Activated CD4-positive, alpha-beta T cell treated with anti-CD3 and anti-CD28 coated beads, Interleukin-2, amount 50 U/mL, for 16 hours (primary cell): ENCODE results near the gene ABCC10.
A peak's percentile ranks its signal among the peaks of the same experiment; 100 is the strongest.
"Not testable (repeated sequence)": the region's sequence is repeated elsewhere in the genome, so short reads cannot be mapped to it uniquely, and the experiment has no call there.

Experiments
- DNase-seq: peaks from one replicate; pipeline ENCODE4 v3.0.0-alpha.2; 2020

The ABCC10 gene

GRCh38 chr6:43450699-43451131, 23.4 kb downstream of the ABCC10 start:
- DNase-seq: no peak

GRCh38 chr6:43451348-43451747, 24.0 kb downstream of the ABCC10 start:
- no peak for DNase-seq

- no peak for DNase-seq
Observed at GRCh38 chr6:43451939-43452338, 24.6 kb downstream of the ABCC10 start.

- DNase-seq: no peak
Observed at GRCh38 chr6:43452896-43453295, 25.6 kb downstream of the ABCC10 start.

GRCh38 chr6:43453831-43454230, 26.5 kb downstream of the ABCC10 start:
- no peak for DNase-seq

GRCh38 chr6:43454290-43454695, 27.0 kb downstream of the ABCC10 start:
- DNase-seq: peak; percentile 63

- no peak for DNase-seq
Observed at GRCh38 chr6:43454696-43455530, 27.6 kb downstream of the ABCC10 start.

- peak; percentile 50 for DNase-seq
Observed at GRCh38 chr6:43455531-43456428, 28.4 kb downstream of the ABCC10 start, which contains the start of gene DLK2. TSS of gene DLK2 (minus strand) at chr6:43455548. CDS start at chr6:43454825, 723 bp downstream.

- no peak for DNase-seq
Observed at GRCh38 chr6:43457643-43458042, 30.3 kb downstream of the ABCC10 start.

GRCh38 chr6:43458154-43458553, 30.8 kb downstream of the ABCC10 start:
- not testable (repeated sequence) for DNase-seq

GRCh38 chr6:43459535-43459934, 32.2 kb downstream of the ABCC10 start:
- no peak for DNase-seq

GRCh38 chr6:43460032-43460431, 32.7 kb downstream of the ABCC10 start:
- DNase-seq: no peak

- DNase-seq: no peak
Observed at GRCh38 chr6:43461936-43462335, 34.6 kb downstream of the ABCC10 start.

- no peak for DNase-seq
Observed at GRCh38 chr6:43464337-43464736, 37.0 kb downstream of the ABCC10 start.

- no peak for DNase-seq
Observed at GRCh38 chr6:43465948-43466347, 38.6 kb downstream of the ABCC10 start.

GRCh38 chr6:43467265-43467664, 39.9 kb downstream of the ABCC10 start:
- DNase-seq: not testable (repeated sequence)

- no peak for DNase-seq
Observed at GRCh38 chr6:43467752-43468151, 40.4 kb downstream of the ABCC10 start.

- DNase-seq: no peak
Observed at GRCh38 chr6:43468240-43468639, 40.9 kb downstream of the ABCC10 start.

- no peak for DNase-seq
Observed at GRCh38 chr6:43468748-43469681, 41.7 kb downstream of the ABCC10 start.

- no peak for DNase-seq
Observed at GRCh38 chr6:43469947-43470346, 42.6 kb downstream of the ABCC10 start.

- no peak for DNase-seq
Observed at GRCh38 chr6:43471399-43471798, 44.1 kb downstream of the ABCC10 start.

- no peak for DNase-seq
Observed at GRCh38 chr6:43472515-43472914, 45.2 kb downstream of the ABCC10 start.

GRCh38 chr6:43475516-43475915, 48.2 kb downstream of the ABCC10 start:
- DNase-seq: no peak
